SK-N-SH (cell line): ENCODE results near the gene TEX44. TPM values are rescaled to one million over a fixed set of nuclear protein-coding genes. Genes with fewer than 3 reads are reported as not detected.

Source experiments
- CTCF ChIA-PET: fragments of 300-600, 350-600 bp; formaldehyde crosslinking; extraction: SDS; loops from one replicate; lab custom pipeline; 2021; lab: Yijun Ruan, JAX
- POLR2A ChIA-PET: fragments of 350-600 bp; sonication (Branson Sonifier 250); formaldehyde crosslinking; extraction: SDS; loops from one replicate; lab custom pipeline; 2020; ENCODE audit warnings: antibody characterized with exemption, inconsistent platforms; lab: Yijun Ruan, JAX
- DNase-seq: peaks from one replicate; pipeline ENCODE4 v3.0.0; 2012
- H2AFZ ChIP-seq: fragments of 200-600 bp; sonication (generic); 2 replicates; pipeline ENCODE4 v1.8.1; 2016; ENCODE audit warnings: antibody characterized with exemption, mild to moderate bottlenecking, low read depth
- H3F3A ChIP-seq: fragments of 200-600 bp; sonication (generic); replicated peaks from 2 replicates; pipeline ENCODE3; 2016; ENCODE audit warnings: antibody characterized with exemption, mild to moderate bottlenecking; ENCODE audit not compliant: insufficient read depth
- H3K27ac ChIP-seq, 2 experiments: fragments of 200-500 bp in 1 of 2; fragments of 200-600 bp in 1 of 2; sonication (Bioruptor generic) in 1 of 2; sonication (generic), shearing (Covaris generic) in 1 of 2; 2 replicates each; pipeline versions ENCODE4 v1.5.1 to v1.6.1; 2014 to 2016; ENCODE audit warnings: low read depth in 2 of 2, inconsistent platforms in 1 of 2, low read length in 1 of 2, mild to moderate bottlenecking in 1 of 2, mixed read lengths in 1 of 2
- H3K27me3 ChIP-seq: fragments of 200-600 bp; sonication (generic), shearing (Covaris generic); 2 replicates; pipeline ENCODE4 v1.6.1; 2016; ENCODE audit warnings: mixed run types; ENCODE audit not compliant: insufficient read depth
- H3K36me3 ChIP-seq, 2 experiments: fragments of 200-500 bp in 1 of 2; fragments of 200-600 bp in 1 of 2; sonication (Bioruptor generic) in 1 of 2; sonication (generic) in 1 of 2; replicated peaks in 1 of 2; 2 replicates each; pipeline versions ENCODE3 to v1.5.1; 2014 to 2016; ENCODE audit warnings: low read length in 1 of 2, mild to moderate bottlenecking in 1 of 2; ENCODE audit not compliant: insufficient read depth in 2 of 2, control insufficient read depth in 1 of 2
- H3K4me1 ChIP-seq, 2 experiments: fragments of 200-500 bp in 1 of 2; fragments of 200-600 bp in 1 of 2; sonication (Bioruptor generic) in 1 of 2; sonication (generic), shearing (Covaris generic) in 1 of 2; 2 replicates each; pipeline versions ENCODE4 v1.5.1 to v1.6.1; 2014 to 2016; ENCODE audit warnings: low read depth in 1 of 2, low read length in 1 of 2, mixed run types in 1 of 2; ENCODE audit not compliant: insufficient read depth in 2 of 2, control insufficient read depth in 1 of 2
- H3K4me2 ChIP-seq: fragments of 200-600 bp; sonication (generic), shearing (Covaris generic); 2 replicates; pipeline ENCODE4 v1.6.1; 2017; ENCODE audit warnings: mixed run types
- H3K4me3 ChIP-seq, 2 experiments: fragments of 200-500 bp in 1 of 2; fragments of 200-600 bp in 1 of 2; sonication (Bioruptor generic) in 1 of 2; sonication (generic), shearing (Covaris generic) in 1 of 2; 2 replicates each; pipeline versions ENCODE4 v1.5.1 to v1.8.1; 2014 to 2016; ENCODE audit warnings: low read depth in 2 of 2, inconsistent platforms in 1 of 2, low read length in 1 of 2, mild to moderate bottlenecking in 1 of 2, mixed read lengths in 1 of 2, moderate library complexity in 1 of 2
- H3K79me2 ChIP-seq: fragments of 200-600 bp; sonication (generic); 2 replicates; pipeline ENCODE4 v1.8.1; 2017; ENCODE audit warnings: mild to moderate bottlenecking; ENCODE audit not compliant: insufficient read depth
- H3K9ac ChIP-seq: fragments of 200-600 bp; sonication (generic); 2 replicates; pipeline ENCODE4 v1.6.1; 2017; ENCODE audit warnings: mixed run types
- H3K9me2 ChIP-seq: fragments of 200-600 bp; sonication (generic); 2 replicates; pipeline ENCODE4 v1.6.1; 2017; ENCODE audit warnings: mixed run types
- H3K9me3 ChIP-seq: fragments of 200-600 bp; sonication (generic); 2 replicates; pipeline ENCODE4 v1.6.1; 2017; ENCODE audit warnings: mixed run types, mild to moderate bottlenecking, moderate library complexity
- H4K20me1 ChIP-seq: fragments of 200-600 bp; sonication (generic); 2 replicates; pipeline ENCODE4 v1.6.1; 2017; ENCODE audit warnings: mild to moderate bottlenecking, mixed run types; ENCODE audit not compliant: insufficient read depth
- EP300 ChIP-seq, 2 experiments: IDR thresholded peaks; 2 replicates each; pipeline versions ENCODE4 v1.4.0 to v1.6.1; 2012; ENCODE audit warnings: borderline replicate concordance in 1 of 2, low read depth in 1 of 2, low read length in 1 of 2
- EZH2phosphoT487 ChIP-seq: fragments of 200-600 bp; sonication (generic); IDR thresholded peaks from 2 replicates; pipeline ENCODE4 v1.6.1; 2017; ENCODE audit warnings: low read depth, mixed run types, mild to moderate bottlenecking, antibody characterized with exemption, moderate library complexity, borderline replicate concordance
- FOXJ3 ChIP-seq: sonication (generic); formaldehyde crosslinking; IDR thresholded peaks from 2 replicates; pipeline ENCODE4 v1.5.1; 2020; ENCODE audit warnings: mild to moderate bottlenecking, missing genetic modification reagents
- GABPA ChIP-seq: IDR thresholded peaks from 2 replicates; pipeline ENCODE4 v1.4.0; 2012; ENCODE audit warnings: low read depth, mild to moderate bottlenecking
- GATA2 ChIP-seq: sonication (generic); formaldehyde crosslinking; IDR thresholded peaks from 2 replicates; pipeline ENCODE4 v1.5.0; 2020; ENCODE audit warnings: mild to moderate bottlenecking, missing genetic modification reagents
- JUND ChIP-seq: IDR thresholded peaks from 2 replicates; pipeline ENCODE4 v1.4.0; 2012
- MEF2A ChIP-seq: IDR thresholded peaks from 2 replicates; pipeline ENCODE4 v1.4.0; 2012; ENCODE audit warnings: low read depth, borderline replicate concordance
- NRF1 ChIP-seq: IDR thresholded peaks from 2 replicates; pipeline ENCODE4 v1.6.1; 2012; ENCODE audit warnings: low read depth, mild to moderate bottlenecking, low read length
- POLR2AphosphoS5 ChIP-seq: IDR thresholded peaks from 2 replicates; pipeline ENCODE4 v1.6.1; 2012; ENCODE audit warnings: low read depth, low read length
- RXRA ChIP-seq: IDR thresholded peaks from 2 replicates; pipeline ENCODE4 v1.4.0; 2012; ENCODE audit warnings: low read depth, mild to moderate bottlenecking, borderline replicate concordance
- SMC3 ChIP-seq: IDR thresholded peaks from 2 replicates; pipeline ENCODE4 v1.6.1; 2012; ENCODE audit warnings: low read depth, low read length, improper control_type of control experiment
- TAF1 ChIP-seq: IDR thresholded peaks from 2 replicates; pipeline ENCODE4 v1.6.1; 2012; ENCODE audit warnings: low read depth, mild to moderate bottlenecking, low read length, moderate library complexity, borderline replicate concordance
- TEAD4 ChIP-seq: IDR thresholded peaks from 2 replicates; pipeline ENCODE4 v1.4.0; 2012; ENCODE audit warnings: mild to moderate bottlenecking, borderline replicate concordance; ENCODE audit not compliant: insufficient read depth
- YY1 ChIP-seq: IDR thresholded peaks from 2 replicates; pipeline ENCODE4 v1.4.0; 2012; ENCODE audit warnings: low read depth, mild to moderate bottlenecking
- WGBS: methylation state at CpG from one replicate; pipeline ENCODE4 v1.1.6; 2017; ENCODE audit warnings: low lambda C conversion rate; 5-methylcytosine and 5-hydroxymethylcytosine counted together
- polyA plus RNA-seq, 3 experiments: library from polyadenylated mRNA; depleted of rRNA; stranded (reverse); fragments of >200 nt; gene quantifications; 2 replicates each; pipeline ENCODE4 v1.2.3, GENCODE V29; 2012
- TF ChIP-seq, protein P1 (sequence below): IDR thresholded peaks from 2 replicates; pipeline ENCODE4; 2012
- TF ChIP-seq, protein P2 (sequence below): fragments of 200-600 bp; sonication (generic); IDR thresholded peaks from 2 replicates; pipeline ENCODE4 v1.6.1; 2017; ENCODE audit warnings: antibody characterized with exemption, mild to moderate bottlenecking, moderate library complexity
- TF ChIP-seq, protein P3 (sequence below): IDR thresholded peaks from 2 replicates; pipeline ENCODE4 v1.6.1; 2012; ENCODE audit warnings: mild to moderate bottlenecking, low read depth, low read length, moderate library complexity
- TF ChIP-seq, protein P4 (sequence below): IDR thresholded peaks from 2 replicates; pipeline ENCODE4 v1.4.0; 2012; ENCODE audit warnings: low read depth

Gene TEX44
- polyA plus RNA-seq, 1 of the 3 experiments (the other 2 are of a cell fraction): not detected

DNA sequence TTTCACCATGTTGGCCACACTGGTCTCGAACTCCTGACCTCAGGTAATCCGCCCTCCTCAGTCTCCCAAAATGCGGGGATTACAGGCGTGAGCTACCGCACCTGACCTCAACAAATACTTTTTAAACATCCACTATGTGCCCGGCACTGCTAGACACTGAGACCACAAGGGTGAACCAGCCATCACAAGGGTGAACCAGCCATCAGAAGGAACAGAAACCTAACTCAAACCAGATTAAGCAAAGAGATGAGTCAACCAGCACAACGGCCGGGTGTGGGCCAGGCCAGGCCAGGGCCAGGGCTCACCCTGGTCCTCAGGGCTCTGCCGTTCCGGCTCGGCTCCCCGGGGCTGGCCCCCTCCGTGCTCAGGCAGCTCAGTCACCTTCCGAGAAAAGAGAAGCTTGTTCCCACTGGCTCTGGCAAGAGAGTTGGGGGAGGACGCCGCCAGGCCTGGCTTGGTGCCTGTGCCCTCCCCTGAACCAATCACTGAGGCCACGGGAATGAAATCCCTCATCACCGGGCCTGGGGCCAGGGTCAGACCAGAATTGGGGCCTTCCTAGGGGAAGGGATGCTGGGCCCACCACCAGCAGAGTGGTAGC lies 4.4 kb downstream of the TEX44 start:
- H3K9ac ChIP-seq: no peak overlapping the region
- no peaks in the 10 kb centered on the region for H3K9me3 ChIP-seq
- no peak for DNase-seq
- no peaks in the 10 kb centered on the region for H3K36me3 ChIP-seq
- TF ChIP-seq GABPA (no peak), GATA2 (CRISPR knock-in tag) (no peak), TAF1 (no peak), JUND (no peak), EZH2phosphoT487 (no peak), SMC3 (no peak), POLR2AphosphoS5 (no peak), RXRA (no peak), NRF1 (no peak), EP300 (IDR thresholded peaks at IDR 0.05; ENCODE audit: borderline replicate concordance in 1 of 2, low read depth in 1 of 2, low read length in 1 of 2) (no peak), TEAD4 (no peak), FOXJ3 (no peak), YY1 (no peak), MEF2A (no peak)
- TF ChIP-seq, protein P1, sequence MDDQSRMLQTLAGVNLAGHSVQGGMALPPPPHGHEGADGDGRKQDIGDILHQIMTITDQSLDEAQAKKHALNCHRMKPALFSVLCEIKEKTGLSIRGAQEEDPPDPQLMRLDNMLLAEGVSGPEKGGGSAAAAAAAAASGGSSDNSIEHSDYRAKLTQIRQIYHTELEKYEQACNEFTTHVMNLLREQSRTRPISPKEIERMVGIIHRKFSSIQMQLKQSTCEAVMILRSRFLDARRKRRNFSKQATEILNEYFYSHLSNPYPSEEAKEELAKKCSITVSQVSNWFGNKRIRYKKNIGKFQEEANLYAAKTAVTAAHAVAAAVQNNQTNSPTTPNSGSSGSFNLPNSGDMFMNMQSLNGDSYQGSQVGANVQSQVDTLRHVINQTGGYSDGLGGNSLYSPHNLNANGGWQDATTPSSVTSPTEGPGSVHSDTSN: no peak
- TF ChIP-seq, protein P2, sequence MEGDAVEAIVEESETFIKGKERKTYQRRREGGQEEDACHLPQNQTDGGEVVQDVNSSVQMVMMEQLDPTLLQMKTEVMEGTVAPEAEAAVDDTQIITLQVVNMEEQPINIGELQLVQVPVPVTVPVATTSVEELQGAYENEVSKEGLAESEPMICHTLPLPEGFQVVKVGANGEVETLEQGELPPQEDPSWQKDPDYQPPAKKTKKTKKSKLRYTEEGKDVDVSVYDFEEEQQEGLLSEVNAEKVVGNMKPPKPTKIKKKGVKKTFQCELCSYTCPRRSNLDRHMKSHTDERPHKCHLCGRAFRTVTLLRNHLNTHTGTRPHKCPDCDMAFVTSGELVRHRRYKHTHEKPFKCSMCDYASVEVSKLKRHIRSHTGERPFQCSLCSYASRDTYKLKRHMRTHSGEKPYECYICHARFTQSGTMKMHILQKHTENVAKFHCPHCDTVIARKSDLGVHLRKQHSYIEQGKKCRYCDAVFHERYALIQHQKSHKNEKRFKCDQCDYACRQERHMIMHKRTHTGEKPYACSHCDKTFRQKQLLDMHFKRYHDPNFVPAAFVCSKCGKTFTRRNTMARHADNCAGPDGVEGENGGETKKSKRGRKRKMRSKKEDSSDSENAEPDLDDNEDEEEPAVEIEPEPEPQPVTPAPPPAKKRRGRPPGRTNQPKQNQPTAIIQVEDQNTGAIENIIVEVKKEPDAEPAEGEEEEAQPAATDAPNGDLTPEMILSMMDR: no peak
- TF ChIP-seq, protein P3, sequence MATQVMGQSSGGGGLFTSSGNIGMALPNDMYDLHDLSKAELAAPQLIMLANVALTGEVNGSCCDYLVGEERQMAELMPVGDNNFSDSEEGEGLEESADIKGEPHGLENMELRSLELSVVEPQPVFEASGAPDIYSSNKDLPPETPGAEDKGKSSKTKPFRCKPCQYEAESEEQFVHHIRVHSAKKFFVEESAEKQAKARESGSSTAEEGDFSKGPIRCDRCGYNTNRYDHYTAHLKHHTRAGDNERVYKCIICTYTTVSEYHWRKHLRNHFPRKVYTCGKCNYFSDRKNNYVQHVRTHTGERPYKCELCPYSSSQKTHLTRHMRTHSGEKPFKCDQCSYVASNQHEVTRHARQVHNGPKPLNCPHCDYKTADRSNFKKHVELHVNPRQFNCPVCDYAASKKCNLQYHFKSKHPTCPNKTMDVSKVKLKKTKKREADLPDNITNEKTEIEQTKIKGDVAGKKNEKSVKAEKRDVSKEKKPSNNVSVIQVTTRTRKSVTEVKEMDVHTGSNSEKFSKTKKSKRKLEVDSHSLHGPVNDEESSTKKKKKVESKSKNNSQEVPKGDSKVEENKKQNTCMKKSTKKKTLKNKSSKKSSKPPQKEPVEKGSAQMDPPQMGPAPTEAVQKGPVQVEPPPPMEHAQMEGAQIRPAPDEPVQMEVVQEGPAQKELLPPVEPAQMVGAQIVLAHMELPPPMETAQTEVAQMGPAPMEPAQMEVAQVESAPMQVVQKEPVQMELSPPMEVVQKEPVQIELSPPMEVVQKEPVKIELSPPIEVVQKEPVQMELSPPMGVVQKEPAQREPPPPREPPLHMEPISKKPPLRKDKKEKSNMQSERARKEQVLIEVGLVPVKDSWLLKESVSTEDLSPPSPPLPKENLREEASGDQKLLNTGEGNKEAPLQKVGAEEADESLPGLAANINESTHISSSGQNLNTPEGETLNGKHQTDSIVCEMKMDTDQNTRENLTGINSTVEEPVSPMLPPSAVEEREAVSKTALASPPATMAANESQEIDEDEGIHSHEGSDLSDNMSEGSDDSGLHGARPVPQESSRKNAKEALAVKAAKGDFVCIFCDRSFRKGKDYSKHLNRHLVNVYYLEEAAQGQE: no peak
- TF ChIP-seq, protein P4, sequence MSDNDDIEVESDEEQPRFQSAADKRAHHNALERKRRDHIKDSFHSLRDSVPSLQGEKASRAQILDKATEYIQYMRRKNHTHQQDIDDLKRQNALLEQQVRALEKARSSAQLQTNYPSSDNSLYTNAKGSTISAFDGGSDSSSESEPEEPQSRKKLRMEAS: no peak
- H2AFZ ChIP-seq: no peak overlapping the region
- WGBS: 77% methylated on average over 11 of the region's 18 CpGs
- no peak overlapping the region for H3K4me3 ChIP-seq
- H4K20me1 ChIP-seq: no peaks in the 10 kb centered on the region
- POLR2A ChIA-PET: no interaction called here
- H3F3A ChIP-seq: no peaks in the 10 kb centered on the region
- no peaks in the 10 kb centered on the region for H3K9me2 ChIP-seq
- H3K4me2 ChIP-seq: no peak overlapping the region
- H3K79me2 ChIP-seq: no peaks in the 10 kb centered on the region
- peaks cover 0 to 5% of the 10 kb centered on the region in 2 experiments; a peak in 1 of 4 replicates for H3K4me1 ChIP-seq
- no peak overlapping the region for H3K27ac ChIP-seq
- H3K27me3 ChIP-seq: no peaks in the 10 kb centered on the region
- CTCF ChIA-PET: interaction anchor here (1.2 to 7.6 kb wide), 3 partner anchors 30 to 79 kb away, joined by 3 to 152 read pairs (median 4); no protein-coding TSS in a partner anchor
